Mesenchymal stem cell (in vitro differentiated cells and primary cell): ENCODE results near the gene OR1L6.

Source experiments
- DNase-seq: peaks from one replicate; pipeline ENCODE4 v3.0.0-alpha.2; 2013
- H2AFZ ChIP-seq: one replicate; pipeline ENCODE4 v1.6.1; 2013; ENCODE audit warnings: low read depth, mild to moderate bottlenecking, control low read depth, inconsistent platforms, low read length, moderate library complexity
- H2AK5ac ChIP-seq: 2 replicates; pipeline ENCODE4 v1.6.1; 2013; ENCODE audit warnings: low read length, moderate library complexity, mild to moderate bottlenecking, inconsistent platforms; ENCODE audit not compliant: severe bottlenecking
- H2BK120ac ChIP-seq: one replicate; pipeline ENCODE4 v1.6.1; 2013; ENCODE audit warnings: low read depth, mild to moderate bottlenecking, inconsistent platforms, low read length, moderate library complexity
- H2BK12ac ChIP-seq, 2 experiments: one replicate each; pipeline ENCODE4 v1.6.1; 2013; ENCODE audit warnings: inconsistent platforms in 2 of 2, low read length in 2 of 2, mild to moderate bottlenecking in 2 of 2, moderate library complexity in 2 of 2, control low read depth in 1 of 2
- H2BK15ac ChIP-seq: one replicate; pipeline ENCODE4 v1.6.1; 2013; ENCODE audit warnings: mild to moderate bottlenecking, low read depth, inconsistent platforms; ENCODE audit not compliant: poor library complexity, severe bottlenecking
- H2BK5ac ChIP-seq: 2 replicates; pipeline ENCODE4 v1.6.1; 2013; ENCODE audit warnings: low read depth, mild to moderate bottlenecking, low read length, control low read depth, inconsistent platforms; ENCODE audit not compliant: poor library complexity, severe bottlenecking
- H3K14ac ChIP-seq, 2 experiments: one replicate each; pipeline ENCODE4 v1.6.1; 2013; ENCODE audit warnings: inconsistent platforms in 2 of 2, low read length in 2 of 2, control low read depth in 1 of 2, mild to moderate bottlenecking in 1 of 2, moderate library complexity in 1 of 2
- H3K18ac ChIP-seq, 2 experiments: one replicate each; pipeline ENCODE4 v1.6.1; 2013; ENCODE audit warnings: inconsistent platforms in 2 of 2, low read length in 2 of 2, control low read depth in 1 of 2, low read depth in 1 of 2, mild to moderate bottlenecking in 1 of 2
- H3K23ac ChIP-seq, 2 experiments: one replicate each; pipeline ENCODE4 v1.6.1; 2013; ENCODE audit warnings: inconsistent platforms in 2 of 2, low read length in 2 of 2, mild to moderate bottlenecking in 2 of 2, moderate library complexity in 2 of 2, control low read depth in 1 of 2
- H3K27ac ChIP-seq: 2 replicates; pipeline ENCODE4 v1.5.1; 2013; ENCODE audit warnings: mild to moderate bottlenecking, moderate library complexity, low read length, control low read depth, inconsistent platforms; ENCODE audit not compliant: poor library complexity, severe bottlenecking
- H3K27me3 ChIP-seq, 2 experiments: 2 replicates each; pipeline versions ENCODE4 v1.6.1 to v1.7.0; 2013; ENCODE audit warnings: low read length in 2 of 2, mild to moderate bottlenecking in 2 of 2, moderate library complexity in 2 of 2, control low read depth in 1 of 2, inconsistent platforms in 1 of 2; ENCODE audit not compliant: control insufficient read depth in 1 of 2, insufficient read depth in 1 of 2
- H3K36me3 ChIP-seq, 2 experiments: 2 replicates each; pipeline versions ENCODE4 v1.6.1 to v1.7.0; 2013; ENCODE audit warnings: low read length in 2 of 2, control low read depth in 1 of 2, inconsistent platforms in 1 of 2, low read depth in 1 of 2, mild to moderate bottlenecking in 1 of 2; ENCODE audit not compliant: insufficient read depth in 2 of 2, control insufficient read depth in 1 of 2
- H3K4ac ChIP-seq, 2 experiments: one replicate each; pipeline ENCODE4 v1.6.1; 2013; ENCODE audit warnings: inconsistent platforms in 2 of 2, low read length in 2 of 2, mild to moderate bottlenecking in 2 of 2, moderate library complexity in 2 of 2, control low read depth in 1 of 2, low read depth in 1 of 2
- H3K4me1 ChIP-seq: 2 replicates; pipeline ENCODE4 v1.6.1; 2013; ENCODE audit warnings: low read depth, low read length, control low read depth; ENCODE audit not compliant: control insufficient read depth, insufficient read depth
- H3K4me2 ChIP-seq: 2 replicates; pipeline ENCODE4 v1.6.1; 2013; ENCODE audit warnings: low read length, mild to moderate bottlenecking, inconsistent platforms; ENCODE audit not compliant: poor library complexity, severe bottlenecking
- H3K4me3 ChIP-seq, 2 experiments: 2 replicates each; pipeline versions ENCODE4 v1.5.1 to v1.7.0; 2013; ENCODE audit warnings: low read length in 2 of 2, mild to moderate bottlenecking in 2 of 2, control low read depth in 1 of 2, low read depth in 1 of 2; ENCODE audit not compliant: insufficient read depth in 1 of 2
- H3K79me1 ChIP-seq: replicated peaks from 2 replicates; pipeline ENCODE4 v1.6.1; 2013; ENCODE audit warnings: mild to moderate bottlenecking, control low read depth, low read length, inconsistent platforms; ENCODE audit not compliant: poor library complexity, severe bottlenecking
- H3K9ac ChIP-seq: 2 replicates; pipeline ENCODE4 v1.7.0; 2013; ENCODE audit warnings: mild to moderate bottlenecking, low read length, moderate library complexity
- H3K9me3 ChIP-seq: 2 replicates; pipeline ENCODE4 v1.7.0; 2013; ENCODE audit warnings: mild to moderate bottlenecking, low read length; ENCODE audit not compliant: control insufficient read depth
- H4K8ac ChIP-seq: one replicate; pipeline ENCODE4 v1.6.1; 2013; ENCODE audit warnings: inconsistent platforms, mild to moderate bottlenecking, low read length, moderate library complexity
- H4K91ac ChIP-seq: one replicate; pipeline ENCODE4 v1.6.1; 2013; ENCODE audit warnings: mild to moderate bottlenecking, low read length, inconsistent platforms
- WGBS: methylation state at CpG from one replicate; pipeline ENCODE4 v1.1.7; 2013; ENCODE audit warnings: mixed read lengths; 5-methylcytosine and 5-hydroxymethylcytosine counted together

OR1L6 gene

DNA sequence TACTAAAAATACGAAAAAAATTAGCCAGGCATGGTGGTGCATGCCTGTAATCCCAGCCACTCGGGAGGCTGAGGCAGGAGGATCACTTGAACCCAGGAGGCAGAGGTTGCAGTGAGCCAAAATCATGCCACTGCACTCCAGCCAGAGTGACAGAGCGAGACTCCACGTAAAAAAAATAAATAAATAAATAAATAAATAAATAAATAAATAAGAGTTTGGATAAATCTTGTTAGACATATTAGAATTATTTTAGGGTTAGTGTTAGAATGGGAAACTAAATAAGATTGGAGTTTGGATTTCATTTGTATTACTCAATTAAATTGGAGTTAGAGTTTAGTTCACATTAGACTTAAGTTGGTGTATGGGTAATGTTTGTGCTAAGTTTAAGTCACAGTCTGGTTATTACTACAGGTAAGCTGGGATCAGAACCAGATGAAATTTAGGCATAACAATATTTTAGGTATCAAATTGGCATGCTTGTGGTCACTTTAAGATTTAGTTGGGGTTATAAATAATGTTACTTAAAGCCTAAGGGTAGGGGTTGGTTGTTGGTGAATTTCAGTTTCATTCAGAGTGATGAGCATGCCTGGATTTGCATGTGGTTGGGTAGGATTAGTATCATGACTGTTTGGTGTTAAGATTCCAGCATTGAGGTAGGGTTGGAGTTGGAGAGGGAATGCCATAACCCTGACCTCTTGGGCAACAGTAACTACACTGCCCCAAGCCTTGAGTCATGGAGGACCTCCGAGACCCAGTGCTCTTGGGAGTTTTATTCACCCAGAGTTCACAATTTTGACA, 50.0 kb downstream of the OR1L6 start:
- no peak for DNase-seq
- H2BK120ac ChIP-seq = no peak overlapping the region
- no peak overlapping the region for H4K8ac ChIP-seq
- H3K9ac ChIP-seq = no peak overlapping the region
- H3K27ac ChIP-seq = no peak overlapping the region
- no peak overlapping the region for H3K18ac ChIP-seq
- H2BK5ac ChIP-seq = no peak overlapping the region
- no peaks in the 10 kb centered on the region for H3K9me3 ChIP-seq
- no peak overlapping the region for H3K14ac ChIP-seq
- H2AFZ ChIP-seq = no peak overlapping the region
- H3K4me2 ChIP-seq = no peak overlapping the region
- H2BK12ac ChIP-seq = no peak overlapping the region
- no peaks in the 10 kb centered on the region for H3K79me1 ChIP-seq
- no peak overlapping the region for H2AK5ac ChIP-seq
- H3K27me3 ChIP-seq = peaks cover 0 to 6% of the 10 kb centered on the region in 2 experiments
- no peak overlapping the region for H4K91ac ChIP-seq
- H3K23ac ChIP-seq = no peak overlapping the region
- peaks cover 0 to 3% of the 10 kb centered on the region in 2 experiments for H3K36me3 ChIP-seq
- no peaks in the 10 kb centered on the region for H3K4me1 ChIP-seq
- no peak overlapping the region for H2BK15ac ChIP-seq
- H3K4me3 ChIP-seq = no peak overlapping the region
- 76% methylated on average over 3 of the region's 5 CpGs for WGBS
- H3K4ac ChIP-seq = no peak overlapping the region

DNA sequence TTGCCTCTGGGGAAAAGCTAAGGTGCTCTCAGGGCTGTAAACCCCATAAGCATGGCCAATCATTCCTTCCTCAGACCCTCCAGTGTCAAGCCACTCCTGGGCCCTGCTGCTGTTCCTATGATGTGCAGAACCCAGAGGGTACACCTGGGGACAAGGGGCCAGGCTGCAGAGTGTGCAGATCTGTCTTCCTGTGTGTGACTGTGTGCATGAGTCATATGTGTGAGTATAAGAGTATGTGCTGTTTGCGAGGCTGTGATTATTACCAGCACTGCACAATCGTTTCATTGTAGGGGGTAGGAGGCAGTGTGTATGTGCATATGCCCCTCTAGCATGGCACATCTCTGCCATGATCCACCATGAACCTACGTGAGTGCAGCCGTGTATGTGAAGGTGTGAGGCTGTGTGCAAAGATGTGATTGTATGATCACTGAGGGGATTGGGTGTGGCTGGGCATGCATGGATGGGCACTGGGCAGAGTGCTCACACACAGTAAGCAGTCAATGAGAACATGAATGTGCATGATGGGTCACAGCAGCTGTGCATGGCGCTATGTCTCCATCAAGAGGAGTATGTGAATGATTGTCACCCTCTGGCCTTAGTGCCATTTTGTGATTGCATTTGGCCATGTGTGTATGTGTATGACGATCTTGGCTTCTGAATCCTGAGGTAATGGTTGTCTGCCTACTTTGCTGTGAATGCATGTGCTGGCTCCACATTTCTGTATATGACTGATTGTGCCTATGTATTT, 55.4 kb downstream of the OR1L6 start:
- Histone ChIP-seq H3K27ac (no peak overlapping the region), H3K14ac (peak overlapping the region in 1 of 2 experiments; percentile 0), H3K18ac (peak overlapping the region in 1 of 2 experiments; percentile 56), H3K36me3 (peaks cover 0 to 5% of the 10 kb centered on the region in 2 experiments), H4K91ac (no peak overlapping the region), H2AFZ (no peak overlapping the region), H2BK12ac (no peak overlapping the region), H3K23ac (no peak overlapping the region), H3K4ac (no peak overlapping the region), H3K4me3 (no peak overlapping the region), H3K4me2 (no peak overlapping the region), H2BK15ac (no peak overlapping the region), H3K27me3 (peaks cover 0 to 9% of the 10 kb centered on the region in 2 experiments), H2BK5ac (no peak overlapping the region), H4K8ac (no peak overlapping the region), H2AK5ac (no peak overlapping the region), H3K4me1 (peaks cover 3% of the 10 kb centered on the region), H3K9ac (no peak overlapping the region), H3K79me1 (no peaks in the 10 kb centered on the region), H3K9me3 (no peaks in the 10 kb centered on the region), H2BK120ac (no peak overlapping the region)
- 68% methylated on average over 6 of the region's 6 CpGs for WGBS
- DNase-seq = no peak
